HG02852 (cell line): ENCODE measurements around the gene PRKACA.

Source experiments
- ATAC-seq: cut with Tn5 transposase; IDR thresholded peaks from one replicate; pipeline ENCODE4 v1.9.1; 2021; ENCODE audit warnings: mild to moderate bottlenecking, moderate library complexity; ENCODE audit not compliant: unreplicated experiment

Gene PRKACA

DNA sequence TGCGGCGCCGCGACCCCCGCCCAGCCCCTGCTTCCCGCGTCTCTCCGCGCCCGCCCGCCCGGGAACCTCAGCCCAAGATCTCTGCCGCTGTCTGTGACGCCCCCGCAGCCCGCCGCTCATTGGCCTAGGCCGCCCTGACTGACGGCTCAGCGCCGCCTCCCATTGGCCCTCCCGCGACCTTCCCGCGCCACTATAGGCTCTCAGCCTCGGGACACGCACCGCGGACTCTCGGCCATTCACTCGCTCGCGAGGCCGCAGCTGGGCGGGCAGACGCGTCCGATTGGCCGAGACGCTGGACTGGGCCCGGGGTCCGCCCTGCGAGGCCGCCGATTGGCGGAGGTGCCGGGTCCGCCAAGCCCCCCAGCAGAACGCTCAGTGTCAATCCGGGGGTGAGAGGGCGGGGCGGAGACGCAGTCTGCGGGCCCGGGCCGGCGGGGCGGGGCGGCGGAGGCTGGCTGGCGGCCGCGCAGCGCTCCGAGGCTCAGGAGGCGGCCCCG, at the start of gene PRKACA:
Gene PRKACA, minus strand, starts transcription at position 95 of the 497 bp plus-strand sequence. CDS start 215 bp downstream, outside the sequence.
- peak; percentile 86 for ATAC-seq

DNA sequence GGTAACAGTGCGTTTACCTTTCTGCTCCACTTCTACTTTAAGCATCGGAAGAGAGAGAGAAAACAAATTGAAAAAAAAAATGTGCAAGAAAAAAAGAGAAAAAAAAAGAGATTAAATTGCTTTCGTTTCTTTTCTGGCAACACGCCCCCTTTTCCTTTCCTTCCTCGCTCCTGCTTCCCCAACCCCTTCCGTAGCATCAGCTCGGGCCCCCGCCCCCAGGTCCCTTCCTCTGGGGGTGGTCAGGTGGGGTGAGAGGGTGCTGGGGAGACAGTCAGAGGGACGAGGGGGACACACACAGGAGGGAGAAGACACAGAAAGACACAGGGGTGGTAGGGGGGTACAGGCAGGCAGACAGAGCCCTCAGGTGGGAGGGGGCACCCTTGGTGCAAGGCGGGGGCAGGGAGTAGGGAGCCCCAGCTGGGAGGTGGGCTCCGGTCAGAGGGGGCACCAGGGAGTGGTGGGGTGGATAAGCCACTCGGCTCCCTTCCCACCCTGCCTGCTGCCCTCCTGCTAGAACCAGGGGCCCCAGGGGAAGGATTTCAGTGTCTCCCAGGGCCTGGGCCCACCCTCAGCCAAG, 49.5 kb upstream of the PRKACA start:
- no peak for ATAC-seq

DNA sequence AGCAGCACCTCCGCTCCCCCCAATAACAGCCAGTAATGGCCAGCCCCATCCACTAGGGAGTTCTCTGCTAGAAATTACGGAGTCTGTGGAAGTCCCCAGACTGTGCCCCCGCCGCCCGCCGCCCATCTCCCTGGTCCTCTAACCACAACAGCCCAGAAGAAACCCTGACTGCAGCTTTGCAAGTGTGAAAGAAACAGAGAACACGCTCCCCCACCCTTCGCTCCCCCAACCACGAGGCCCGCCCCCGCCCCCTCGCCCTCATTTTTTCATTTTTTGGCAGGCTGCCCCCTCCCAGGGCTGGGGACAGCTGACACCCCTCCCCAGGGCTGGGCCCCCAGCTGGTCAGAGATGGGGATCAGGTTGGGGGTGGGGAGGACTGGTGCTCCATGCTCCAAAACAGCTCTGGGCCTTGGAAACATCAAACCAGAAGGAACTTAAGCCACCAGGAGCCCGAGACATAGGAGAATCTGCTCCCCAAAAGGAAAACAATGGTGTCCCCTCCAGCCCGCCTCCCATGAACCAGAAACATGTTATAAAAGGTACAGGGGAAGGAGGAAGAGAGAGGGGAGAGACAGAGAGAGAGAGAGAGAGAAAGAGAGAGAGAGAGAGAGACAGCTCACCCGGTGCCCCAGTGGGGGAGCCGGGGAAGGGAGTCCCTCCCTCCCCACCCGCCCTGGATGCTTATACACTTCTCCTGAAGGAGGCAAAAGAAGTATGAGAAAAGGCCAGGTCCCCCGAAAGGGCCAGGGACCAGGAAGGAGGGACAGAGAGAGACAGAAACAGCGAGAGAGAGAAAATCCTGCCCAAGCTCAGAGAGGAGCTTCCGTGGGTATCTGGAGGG, 48.6 kb upstream of the PRKACA start:
- no peak for ATAC-seq

- no peak for ATAC-seq
These were observed 47.3 kb upstream of the PRKACA start for GRCh38 chr19:14164724-14165493.

GRCh38 chr19:14164082-14164481, 46.5 kb upstream of the PRKACA start:
- no peak for ATAC-seq

DNA sequence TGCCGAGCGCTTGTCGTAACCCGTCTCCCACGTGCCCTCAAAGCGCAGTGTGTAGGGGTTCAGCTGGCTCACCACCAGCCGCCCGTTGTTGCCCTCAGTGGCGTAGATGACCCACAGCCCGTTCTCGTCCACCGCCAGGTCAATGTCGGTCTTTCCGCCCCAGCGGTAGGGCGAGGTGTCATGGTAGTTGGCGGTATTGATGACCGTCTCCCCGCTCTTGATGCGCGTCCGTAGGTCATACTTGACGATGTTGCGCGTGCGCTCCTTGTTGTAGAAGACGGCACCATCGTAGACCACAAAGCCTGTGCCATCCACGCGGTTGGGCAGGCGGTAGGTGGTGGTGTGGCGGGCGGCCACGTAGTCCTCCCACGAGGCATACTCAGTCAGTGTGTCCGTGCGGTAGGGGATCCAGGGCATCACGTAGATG, 45.3 kb upstream of the PRKACA start:
- ATAC-seq: no peak

DNA sequence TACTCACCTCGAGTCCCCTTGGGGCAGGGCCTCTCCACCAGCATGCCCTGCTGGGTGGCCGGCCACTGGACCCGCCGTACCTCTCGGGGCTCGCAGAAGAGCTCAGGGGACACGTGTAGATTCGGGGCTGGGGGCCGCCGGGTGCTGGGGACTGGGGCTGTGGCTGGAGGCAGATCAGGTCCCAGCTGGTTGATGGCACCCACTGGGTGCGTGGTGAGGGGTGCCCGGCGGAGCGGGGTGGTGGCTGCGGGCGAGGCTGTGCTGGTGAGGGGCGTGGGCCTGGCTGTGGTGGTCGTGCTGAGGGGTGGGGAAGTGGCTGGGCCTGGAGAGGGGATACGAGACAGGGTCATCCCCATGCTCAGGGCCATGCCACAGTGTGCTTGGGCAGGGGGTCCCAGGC, 43.7 kb upstream of the PRKACA start:
- ATAC-seq: no peak

DNA sequence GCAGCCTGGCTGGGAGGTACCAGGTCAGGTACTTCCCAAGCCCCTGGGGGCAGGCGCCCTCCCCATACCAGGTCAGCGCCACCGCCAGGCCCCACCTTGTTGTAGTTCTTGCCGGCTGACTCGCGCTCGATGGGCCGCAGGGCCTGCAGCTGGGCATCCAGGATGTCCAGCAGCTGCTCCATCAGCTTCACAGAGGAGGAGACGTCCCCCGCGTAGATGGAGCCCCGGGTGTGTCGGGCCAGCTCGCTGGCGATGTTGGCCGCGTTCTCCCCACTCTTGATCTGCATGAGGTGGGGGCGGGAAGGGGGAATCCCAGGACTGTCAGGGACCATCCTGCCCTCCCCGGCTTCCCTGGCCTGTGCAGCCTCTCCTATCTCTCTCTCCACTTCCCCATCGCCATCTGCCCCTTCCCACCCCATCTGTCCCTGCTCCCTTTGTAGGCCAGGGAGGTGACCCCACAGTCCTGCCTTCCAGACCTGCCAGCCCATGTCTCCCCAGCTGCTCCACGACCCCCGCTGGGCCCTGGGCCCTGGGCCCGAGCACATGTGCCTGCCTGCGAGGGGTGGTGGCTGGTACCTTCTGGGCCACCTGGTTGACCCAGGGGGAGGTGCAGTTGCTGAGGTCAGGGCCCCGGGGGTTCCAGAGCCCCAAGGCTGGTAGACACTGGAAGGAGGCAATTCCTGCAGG, 42.6 kb upstream of the PRKACA start:
- no peak for ATAC-seq

- ATAC-seq: no peak
These were observed 41.5 kb upstream of the PRKACA start for GRCh38 chr19:14159059-14159458.

DNA sequence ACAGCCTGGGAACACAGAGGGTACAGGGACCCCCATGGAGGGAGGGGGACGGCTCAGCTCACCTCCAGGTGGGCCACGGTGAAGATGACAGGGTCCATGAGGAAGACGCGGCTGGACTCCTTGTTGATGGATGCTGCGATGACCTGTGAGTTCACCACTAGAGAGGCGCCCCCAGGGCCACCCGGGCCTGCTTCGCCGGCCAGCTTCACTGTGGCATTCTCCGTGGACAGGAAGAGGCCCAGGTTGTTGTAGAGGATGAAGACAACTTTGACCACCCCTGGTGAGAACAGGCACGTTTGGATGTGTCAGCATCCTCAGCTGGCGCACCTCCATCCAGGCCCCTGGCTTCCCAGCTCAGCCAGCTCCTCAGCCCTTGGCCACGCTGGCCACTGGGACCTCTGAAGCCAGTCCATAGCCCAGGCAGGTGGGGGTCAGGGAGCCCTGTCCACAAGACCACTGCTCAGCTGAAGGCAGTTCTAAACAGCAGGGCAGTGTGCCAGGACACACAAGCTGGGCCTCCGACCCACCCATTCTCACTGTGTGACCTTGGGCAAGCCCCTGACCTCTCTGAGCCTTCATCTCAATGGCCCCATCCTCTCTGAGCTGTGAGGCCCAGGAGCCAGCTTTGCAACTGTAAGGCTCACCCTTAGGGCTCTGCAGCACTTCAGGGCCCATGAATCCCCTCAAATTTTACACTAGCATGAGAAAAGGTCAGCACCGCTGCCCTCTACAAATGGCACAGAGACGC, 40.9 kb upstream of the PRKACA start:
- ATAC-seq: no peak

DNA sequence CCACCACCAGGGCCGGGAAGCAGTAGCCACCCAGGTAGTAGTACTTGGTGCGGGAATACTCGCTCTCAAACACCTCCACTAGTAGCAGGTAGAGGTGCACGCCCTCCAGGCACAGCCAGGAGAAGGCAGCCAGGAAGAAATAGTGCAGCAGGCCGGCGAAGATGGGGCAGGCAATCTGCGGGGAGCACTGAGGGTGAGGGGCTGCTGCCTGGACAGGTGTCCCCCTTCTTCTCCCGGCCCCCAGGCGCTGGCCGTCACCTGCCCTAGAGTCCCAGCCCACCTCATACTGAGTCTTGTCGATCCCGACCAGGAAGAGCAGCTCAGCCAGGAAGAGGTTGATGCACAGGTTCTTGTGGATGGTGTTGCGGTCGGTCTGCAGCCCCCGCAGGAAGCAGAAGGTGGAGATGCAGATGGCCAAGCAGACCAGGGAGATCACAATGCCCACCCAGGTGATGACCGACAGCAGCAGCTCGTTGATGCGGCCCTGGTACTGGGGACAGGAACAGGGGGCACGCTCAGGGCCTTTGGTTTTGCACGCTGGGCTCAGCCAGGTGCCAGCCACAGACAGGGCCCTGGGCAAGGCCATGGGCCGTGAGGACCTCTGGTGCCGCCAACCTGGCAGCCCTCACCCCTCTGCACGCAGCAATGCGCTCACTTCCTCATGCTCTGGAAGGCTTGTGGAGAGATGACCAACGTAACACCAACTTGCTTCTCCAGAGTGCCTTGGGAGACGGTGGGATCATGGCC, 39.6 kb upstream of the PRKACA start:
- ATAC-seq: no peak

- no peak for ATAC-seq
These were observed 38.6 kb upstream of the PRKACA start for GRCh38 chr19:14156122-14156521.

DNA sequence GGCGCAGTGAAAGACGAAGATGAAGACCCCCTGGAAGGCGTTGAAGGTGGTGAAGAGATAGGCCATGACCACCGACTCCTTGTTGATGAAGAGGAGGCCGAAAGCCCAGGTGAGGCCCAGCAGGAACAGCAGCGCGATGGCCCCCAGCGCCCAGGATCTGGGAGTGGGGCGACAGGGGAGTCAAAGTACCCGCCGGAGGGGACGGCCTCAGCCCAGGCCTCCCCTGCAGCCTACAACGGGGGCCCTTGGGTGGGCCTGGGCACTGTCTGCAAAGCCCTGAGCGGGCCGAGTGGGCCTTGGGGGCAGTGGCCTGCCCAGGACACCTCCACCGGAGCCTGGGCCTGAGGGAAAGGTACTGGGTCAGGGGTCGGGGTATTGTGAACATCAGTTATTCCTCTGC, 37.8 kb upstream of the PRKACA start:
- ATAC-seq: no peak

DNA sequence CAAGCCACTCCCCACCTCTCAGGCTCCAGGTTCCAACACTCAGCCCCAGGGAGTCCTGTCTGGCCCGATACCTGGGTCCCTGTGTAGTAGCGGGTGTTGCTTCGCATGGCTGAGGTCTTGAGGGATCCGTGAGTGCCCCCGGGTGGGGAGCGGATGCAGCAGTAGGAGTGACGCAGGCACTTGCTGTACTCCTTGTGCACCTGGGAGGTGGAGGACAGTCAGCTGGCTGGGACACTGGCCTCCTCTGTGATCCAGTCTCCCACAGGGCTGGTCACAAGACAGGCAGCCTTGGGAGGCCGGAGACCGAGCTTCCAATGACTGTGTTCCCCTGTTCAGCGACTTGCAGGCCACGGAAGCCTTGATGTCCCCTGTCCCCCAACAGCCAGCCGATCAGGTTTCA, 35.2 kb upstream of the PRKACA start:
- no peak for ATAC-seq

- ATAC-seq: no peak
These were observed 33.5 kb upstream of the PRKACA start for GRCh38 chr19:14150770-14151661.

- ATAC-seq: no peak
These were observed 32.6 kb upstream of the PRKACA start for GRCh38 chr19:14150041-14150769.

GRCh38 chr19:14149509-14149994, 32.0 kb upstream of the PRKACA start:
- no peak for ATAC-seq
